GM12873 (cell line): ENCODE results near the gene COG1.

Experiments used
- TF ChIP-seq, protein P1 (sequence below): IDR thresholded peaks from 2 replicates; pipeline ENCODE4 v1.5.1; 2012; ENCODE audit warnings: low read depth, mild to moderate bottlenecking, moderate library complexity, low read length, control low read depth; ENCODE audit not compliant: insufficient read depth; ENCODE audit errors: missing control alignments

COG1 gene

DNA sequence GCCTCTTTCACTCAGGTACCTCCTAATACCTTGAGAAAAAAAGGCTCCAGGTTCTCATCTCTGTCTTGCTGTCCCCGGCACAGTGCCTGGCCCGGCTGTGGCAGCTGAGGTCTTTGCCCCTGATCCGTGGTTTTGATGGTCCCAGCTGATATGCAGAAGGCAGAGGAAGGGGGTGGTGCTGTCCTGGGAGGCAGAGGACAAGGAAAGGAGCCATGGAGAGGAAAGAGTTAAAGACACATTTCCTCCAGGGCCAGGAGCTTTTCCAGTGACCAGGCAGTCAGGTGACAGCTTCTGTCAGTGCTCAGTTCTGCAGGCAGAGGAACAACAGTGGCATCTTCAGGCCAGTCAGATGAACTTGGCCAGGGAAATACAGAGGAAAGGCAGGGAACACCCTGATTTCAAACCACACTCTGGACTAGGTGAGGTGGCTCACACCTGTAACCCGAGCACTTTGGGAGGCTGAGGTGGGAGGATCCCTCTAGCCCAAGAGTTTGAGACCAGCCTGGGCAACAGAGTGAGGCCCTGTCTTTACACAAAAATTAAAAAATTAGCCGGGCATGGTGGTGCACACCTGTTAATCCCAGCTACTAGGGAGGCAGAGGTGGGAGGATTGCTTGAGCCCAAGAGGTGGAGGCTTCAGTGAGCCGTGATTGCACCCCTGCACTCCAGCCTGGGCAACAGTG lies 3.3 kb upstream of the COG1 start:
- TF ChIP-seq, protein P1, sequence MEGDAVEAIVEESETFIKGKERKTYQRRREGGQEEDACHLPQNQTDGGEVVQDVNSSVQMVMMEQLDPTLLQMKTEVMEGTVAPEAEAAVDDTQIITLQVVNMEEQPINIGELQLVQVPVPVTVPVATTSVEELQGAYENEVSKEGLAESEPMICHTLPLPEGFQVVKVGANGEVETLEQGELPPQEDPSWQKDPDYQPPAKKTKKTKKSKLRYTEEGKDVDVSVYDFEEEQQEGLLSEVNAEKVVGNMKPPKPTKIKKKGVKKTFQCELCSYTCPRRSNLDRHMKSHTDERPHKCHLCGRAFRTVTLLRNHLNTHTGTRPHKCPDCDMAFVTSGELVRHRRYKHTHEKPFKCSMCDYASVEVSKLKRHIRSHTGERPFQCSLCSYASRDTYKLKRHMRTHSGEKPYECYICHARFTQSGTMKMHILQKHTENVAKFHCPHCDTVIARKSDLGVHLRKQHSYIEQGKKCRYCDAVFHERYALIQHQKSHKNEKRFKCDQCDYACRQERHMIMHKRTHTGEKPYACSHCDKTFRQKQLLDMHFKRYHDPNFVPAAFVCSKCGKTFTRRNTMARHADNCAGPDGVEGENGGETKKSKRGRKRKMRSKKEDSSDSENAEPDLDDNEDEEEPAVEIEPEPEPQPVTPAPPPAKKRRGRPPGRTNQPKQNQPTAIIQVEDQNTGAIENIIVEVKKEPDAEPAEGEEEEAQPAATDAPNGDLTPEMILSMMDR = peak; percentile 57

DNA sequence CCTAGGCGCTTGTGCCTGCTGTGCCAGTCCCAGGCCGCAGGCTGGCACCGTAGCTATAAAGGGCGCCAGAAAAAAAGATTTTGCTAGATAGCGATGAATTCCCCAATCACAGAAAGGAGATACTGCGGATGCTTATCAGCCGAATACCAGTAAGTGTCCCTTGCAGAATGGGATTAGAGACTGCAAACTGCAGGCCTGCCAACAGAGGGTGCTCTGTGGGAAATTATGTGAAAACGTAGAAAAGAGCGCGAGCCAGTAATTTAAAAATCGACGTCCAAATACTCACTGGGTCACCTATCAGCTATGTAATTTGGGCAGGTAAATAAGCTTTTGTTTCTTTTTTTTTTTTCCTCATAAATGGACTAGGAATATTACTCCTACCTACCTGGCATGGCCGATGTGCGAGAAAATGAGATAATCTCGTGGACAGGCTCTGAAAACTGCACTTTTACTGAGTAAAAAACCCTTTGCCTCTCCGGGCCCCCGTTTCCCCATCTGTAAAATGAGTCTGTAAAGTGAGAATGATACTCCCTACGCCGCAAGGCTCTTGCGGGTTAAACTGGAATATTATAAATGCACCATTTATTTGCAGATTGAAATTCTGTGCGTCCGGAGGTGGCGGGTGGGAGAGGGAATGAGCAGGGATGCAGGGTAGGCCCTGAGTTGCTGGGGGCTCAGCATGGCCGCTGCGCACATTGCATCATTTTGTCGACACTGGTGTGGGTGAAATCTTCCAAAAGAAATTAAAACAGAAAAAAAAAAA lies 1.2 kb upstream of the COG1 start:
- TF ChIP-seq, protein P1 = peak; percentile 84

GRCh38 chr17:73192206-73192893 lies 505 bp upstream of the COG1 start:
- TF ChIP-seq, protein P1 = no peak

GRCh38 chr17:73194514-73195222 lies 1.8 kb downstream of the COG1 start:
- TF ChIP-seq, protein P1 = no peak

DNA sequence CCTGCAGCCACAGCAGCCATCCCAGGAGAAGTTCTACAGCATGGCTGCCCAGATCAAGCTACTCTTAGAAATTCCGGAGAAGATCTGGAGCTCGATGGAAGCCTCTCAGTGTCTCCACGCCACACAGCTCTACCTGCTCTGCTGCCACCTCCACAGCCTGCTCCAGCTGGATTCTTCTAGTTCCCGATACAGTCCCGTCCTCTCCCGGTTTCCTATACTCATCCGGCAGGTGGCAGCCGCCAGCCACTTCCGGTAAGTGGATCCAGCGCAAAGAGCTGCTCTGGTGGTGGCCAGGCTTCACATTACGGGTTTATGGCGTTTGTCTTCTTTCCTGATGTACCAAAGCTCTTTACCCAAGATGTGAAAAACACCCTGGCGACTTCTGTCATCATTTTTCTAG lies 3.6 kb downstream of the COG1 start:
- TF ChIP-seq, protein P1 = no peak

GRCh38 chr17:73197161-73197560 lies 4.3 kb downstream of the COG1 start:
- TF ChIP-seq, protein P1 = no peak
